SHP77 (cell line): ENCODE measurements around the gene DERL3.
"Not testable (repeated sequence)": the region's sequence is repeated elsewhere in the genome, so short reads cannot be mapped to it uniquely, and the experiment has no call there.

Experiments
- DNase-seq, 2 experiments: peaks; one replicate each; lab custom pipeline; 2025; lab: John Stamatoyannopoulos, UW

Gene DERL3

DNA sequence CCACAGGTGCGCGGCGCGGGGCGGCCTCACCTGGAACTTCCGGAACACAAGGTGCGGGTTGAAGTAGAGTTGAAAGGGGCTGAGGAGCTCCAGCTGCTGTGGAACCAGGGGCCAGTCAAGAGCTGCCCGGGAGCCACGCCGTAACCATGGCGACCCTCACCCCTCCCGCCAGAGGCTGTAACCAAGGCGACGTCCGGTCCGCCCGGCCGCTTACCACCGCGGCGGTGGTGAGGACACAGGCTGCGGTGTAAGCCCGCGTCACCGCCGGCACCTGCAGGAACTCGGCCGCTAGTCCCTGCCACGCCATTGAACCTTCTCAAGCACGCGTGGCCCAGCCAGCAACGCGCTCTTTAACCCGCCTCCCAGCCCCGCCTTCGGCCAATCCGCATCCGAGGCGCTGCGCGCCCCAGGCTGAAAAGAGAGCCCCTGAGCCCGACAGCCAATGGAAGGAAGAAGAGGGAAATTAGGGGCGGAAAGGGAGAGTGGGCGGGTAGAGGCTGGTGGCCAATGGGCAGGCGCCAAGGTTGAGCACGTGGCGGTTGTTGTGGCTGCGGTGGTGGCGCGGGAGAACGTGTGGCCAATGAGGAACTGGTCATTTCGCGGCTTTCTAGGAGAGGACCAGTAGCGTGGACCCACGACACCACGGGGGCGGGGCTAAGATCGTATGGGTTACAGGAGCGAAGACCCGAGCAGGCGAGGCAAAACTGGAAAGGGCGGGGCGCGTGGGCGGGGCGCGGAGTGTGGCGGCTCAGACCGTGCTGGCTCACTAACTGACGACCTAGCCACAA, at the start of gene DERL3:
TSS of gene DERL3 (minus strand) at position 326 of the 788 bp plus-strand sequence. CDS start at position 307, 19 bp downstream.
- DNase-seq = peak; percentile 99

DNA sequence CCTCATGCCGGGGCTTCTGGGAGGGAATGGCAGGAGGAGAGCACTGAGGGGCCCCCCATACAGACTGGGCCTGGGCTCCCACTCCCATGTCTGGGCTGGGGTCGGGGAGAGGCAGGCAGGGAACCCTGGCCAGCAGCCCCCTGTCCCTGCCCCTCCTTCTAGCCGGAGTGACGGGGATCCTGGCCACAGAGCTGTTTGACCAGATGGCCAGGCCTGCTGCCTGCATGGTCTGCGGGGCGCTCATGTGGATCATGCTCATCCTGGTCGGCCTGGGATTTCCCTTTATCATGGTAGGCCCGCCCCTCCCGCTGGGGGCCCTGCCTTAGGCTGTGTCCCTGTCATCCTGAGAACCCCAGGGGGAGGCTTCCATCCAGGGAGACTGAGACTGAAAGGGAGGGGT, 45.3 kb upstream of the DERL3 start:
- no peak for DNase-seq

DNA sequence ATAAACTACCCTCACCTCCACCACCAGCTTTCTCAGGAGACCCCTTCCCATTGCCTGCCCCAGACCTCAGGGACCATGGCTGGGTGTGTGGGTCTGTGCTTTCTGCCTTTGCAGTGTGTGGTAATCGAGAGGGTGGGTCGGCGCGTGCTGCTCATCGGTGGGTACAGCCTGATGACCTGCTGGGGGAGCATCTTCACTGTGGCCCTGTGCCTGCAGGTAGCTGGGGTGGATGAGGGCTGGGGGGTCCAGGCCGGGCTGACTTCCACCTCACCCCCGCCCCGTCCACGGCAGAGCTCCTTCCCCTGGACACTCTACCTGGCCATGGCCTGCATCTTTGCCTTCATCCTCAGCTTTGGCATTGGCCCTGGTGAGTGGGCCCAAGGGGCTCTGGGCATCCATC, 44.9 kb upstream of the DERL3 start:
- no peak for DNase-seq

DNA sequence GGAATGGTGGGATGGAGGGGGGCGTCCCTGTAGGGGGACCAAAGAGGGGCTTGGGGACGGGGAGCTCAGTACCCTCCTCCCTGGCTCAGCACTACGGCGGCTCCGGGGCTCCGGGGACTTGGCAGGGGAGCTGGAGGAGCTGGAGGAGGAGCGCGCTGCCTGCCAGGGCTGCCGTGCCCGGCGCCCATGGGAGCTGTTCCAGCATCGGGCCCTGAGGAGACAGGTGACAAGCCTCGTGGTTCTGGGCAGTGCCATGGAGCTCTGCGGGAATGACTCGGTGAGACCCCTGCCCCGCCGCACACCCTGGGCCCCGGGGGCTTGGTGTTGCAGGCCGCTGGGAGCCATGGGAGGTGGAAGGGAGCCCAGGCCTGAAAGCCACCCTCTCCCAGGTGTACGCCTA, 43.6 kb upstream of the DERL3 start:
- no peak for DNase-seq

DNA sequence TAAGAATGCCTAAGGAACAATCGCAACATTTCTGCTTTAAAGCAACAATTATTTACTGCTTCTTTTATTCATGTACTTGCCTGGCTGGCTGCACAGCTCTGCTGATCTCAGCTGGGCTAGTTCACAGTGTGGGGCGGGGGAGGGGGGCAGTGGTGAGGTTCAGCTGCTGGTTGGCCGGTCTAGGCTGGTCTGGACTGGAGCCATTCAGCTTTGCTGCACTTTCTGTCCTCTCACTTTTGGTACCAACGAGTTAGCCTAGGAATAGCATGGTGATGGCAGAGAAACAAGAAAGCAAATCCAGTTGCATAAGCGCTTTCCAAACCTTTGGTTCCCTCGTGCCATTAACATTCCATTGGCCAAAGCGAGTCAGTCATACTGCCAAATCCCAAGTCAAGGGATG, 39.4 kb upstream of the DERL3 start:
- no peak for DNase-seq

DNA sequence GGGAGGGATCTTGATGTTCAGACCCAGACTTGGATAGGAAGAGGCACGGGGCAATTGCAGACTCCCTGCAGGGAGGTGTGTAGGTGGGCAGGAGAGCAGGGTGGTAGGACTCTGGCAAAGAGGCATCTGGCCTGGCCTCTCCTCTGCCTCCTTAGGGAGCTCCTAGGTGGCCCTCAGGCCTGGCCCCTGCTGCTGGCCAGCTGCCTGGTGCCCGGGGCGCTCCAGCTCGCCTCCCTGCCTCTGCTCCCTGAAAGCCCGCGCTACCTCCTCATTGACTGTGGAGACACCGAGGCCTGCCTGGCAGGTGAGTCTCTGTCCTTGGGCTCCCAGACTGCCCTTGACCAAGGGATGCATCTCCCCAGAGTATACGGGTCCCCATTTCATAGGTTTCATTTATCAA, 38.8 kb upstream of the DERL3 start:
- no peak for DNase-seq

DNA sequence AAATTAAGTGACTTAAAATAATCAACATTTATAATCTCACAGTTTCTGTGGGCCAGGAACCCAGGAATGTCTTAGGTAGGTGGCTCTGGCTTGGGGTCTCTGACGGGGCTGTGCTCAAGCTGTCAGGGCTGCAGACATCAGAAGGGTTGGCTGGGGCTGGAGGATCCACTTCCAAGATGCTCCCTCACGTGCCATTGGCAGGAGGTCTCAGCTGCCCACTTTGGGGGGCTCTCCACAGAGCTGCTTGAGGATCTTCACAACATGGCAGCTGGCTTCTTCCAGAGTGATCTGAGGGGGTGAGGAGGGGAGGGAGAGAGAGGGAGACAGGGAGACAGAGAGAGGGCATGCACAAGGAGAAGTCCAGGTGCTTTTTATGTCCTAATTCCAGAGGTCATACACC, 37.0 kb upstream of the DERL3 start:
- DNase-seq = no peak

DNA sequence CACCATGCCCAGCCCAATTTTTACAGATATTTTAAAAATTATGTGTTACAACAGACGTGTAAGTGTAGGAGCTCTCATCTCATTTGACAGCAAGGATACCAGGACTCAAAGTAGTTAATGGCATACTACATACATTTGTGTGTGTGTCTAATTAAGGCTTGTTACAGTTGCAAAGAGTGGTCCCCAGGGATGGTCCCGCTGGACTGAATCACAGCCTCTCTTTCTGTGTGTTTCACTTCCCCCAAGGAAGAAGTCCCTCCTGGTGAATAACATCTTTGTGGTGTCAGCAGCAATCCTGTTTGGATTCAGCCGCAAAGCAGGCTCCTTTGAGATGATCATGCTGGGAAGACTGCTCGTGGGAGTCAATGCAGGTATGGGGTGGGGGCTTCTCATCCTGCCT, 36.1 kb upstream of the DERL3 start:
- no peak for DNase-seq

DNA sequence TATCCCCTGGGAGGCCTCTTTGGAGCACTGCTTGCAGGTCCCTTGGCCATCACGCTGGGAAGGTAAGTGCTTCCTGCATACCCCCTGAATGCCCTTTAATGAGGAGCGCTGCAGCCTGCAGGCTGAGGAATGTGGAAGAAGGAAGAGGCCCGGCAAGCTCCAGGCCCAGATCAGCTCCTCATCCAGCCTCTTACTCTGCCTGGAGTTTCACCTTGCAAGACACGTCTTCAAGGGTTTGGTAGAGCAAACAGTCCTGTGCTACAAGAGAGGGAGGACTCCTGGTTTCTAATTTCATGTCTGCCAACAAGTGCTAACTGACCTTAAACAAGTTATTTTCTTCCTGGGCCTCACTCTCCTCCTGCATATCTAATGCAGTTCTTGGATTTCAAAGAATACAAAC, 29.8 kb upstream of the DERL3 start:
- no peak for DNase-seq

DNA sequence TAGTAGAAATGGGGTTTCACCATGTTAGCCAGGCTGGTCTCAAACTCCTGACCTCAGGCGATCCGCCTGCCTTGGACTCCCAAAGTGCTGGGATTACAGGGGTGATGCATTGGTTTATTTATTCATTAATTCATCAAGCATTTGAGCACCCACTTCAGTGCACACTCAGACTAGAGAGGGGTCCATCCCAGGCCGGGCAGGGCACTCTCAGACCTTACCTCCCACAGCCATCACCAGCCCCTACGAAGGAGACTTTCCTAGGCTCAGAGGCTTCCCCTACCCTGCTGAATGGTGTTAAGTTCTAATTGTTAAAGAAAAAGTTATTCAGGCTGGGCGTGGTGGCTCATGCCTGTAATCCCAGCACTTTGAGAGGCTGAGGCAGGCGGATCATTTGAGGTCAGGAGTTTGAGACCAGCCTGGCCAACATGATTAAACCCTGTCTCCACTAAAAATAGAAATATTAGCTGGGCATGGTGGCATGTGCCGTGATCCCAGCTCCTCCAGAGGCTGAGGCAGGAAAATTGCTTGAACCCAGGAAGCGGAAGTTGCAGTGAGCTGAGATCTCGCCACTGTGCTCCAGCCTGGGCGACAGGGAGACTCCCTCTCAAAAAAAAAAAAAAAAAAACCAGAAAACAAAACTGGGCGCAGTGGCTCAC, 25.8 kb upstream of the DERL3 start:
- DNase-seq = not testable (repeated sequence)

DNA sequence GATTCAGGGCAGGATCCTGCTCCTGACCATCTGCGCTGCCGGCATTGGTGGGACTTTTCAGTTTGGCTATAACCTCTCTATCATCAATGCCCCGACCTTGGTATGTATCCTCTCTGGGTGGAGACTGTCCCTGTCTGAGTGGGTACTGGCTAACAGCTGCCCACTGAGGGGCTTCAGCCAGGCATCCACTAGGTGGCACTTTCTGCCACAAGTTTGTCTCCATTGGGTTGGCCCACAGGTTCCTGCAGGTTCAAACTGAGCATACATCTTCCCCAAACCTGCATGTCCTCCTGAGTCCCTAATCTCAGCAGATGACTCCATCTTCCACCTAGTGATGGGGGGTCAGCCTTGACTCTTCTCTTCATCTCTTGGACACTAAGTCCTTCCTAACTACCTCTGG, 23.3 kb upstream of the DERL3 start:
- peak; percentile 54 to 61 for DNase-seq

DNA sequence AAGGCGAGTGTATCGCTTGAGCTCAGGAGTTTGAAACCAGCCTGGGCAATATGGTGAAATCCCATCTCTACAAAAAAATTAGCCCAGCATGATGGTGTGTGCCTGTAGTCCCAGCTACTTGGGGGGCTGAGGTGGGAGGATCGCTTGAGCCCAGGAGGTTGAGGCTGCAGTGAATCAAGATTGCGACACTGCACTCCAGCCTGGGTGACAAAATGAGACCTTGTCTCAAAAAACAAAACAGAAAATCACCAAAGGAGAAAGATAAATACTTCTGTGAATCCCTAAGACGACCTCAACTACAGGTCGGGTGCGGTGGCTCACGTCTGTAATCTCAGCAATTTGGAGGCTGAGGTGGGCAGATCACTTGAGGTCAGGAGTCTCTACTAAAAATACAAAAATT, 21.4 kb upstream of the DERL3 start:
- not testable (repeated sequence) for DNase-seq

DNA sequence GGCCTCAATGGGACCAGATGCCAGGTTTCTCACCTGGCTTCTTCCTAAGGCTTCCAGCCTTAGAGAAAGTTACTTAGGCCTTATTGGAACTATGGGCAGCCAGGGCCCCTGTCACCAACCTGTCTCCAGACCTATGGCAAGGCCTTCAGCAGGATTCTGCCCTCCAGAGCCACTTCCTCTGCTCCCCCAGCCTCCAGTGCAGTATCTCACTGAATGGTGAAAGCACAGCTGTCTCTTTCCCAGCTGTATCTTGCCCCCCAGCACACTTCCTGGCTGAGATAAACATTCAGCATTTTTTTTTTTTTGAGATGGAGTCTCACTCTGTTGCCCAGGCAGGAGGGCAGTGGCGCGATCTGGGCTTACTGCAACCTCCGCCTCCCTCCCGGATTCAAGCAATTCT, 20.4 kb upstream of the DERL3 start:
- no peak for DNase-seq

DNA sequence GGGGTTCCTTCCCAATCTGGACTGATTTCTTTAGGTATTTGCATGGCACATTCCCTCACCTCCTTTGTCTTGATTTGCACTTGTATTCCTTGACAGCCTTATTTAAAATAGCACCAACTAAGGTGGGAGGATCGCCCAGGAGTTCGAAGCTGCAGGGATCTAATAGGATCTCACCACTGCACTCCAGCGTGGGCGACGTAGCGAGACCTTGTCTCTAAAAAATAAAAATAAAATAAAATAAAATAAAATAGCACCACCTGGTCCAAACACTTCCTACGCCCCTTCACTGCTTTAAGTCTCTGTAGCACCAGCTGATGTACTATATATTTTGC, 19.6 kb upstream of the DERL3 start:
- no peak for DNase-seq

DNA sequence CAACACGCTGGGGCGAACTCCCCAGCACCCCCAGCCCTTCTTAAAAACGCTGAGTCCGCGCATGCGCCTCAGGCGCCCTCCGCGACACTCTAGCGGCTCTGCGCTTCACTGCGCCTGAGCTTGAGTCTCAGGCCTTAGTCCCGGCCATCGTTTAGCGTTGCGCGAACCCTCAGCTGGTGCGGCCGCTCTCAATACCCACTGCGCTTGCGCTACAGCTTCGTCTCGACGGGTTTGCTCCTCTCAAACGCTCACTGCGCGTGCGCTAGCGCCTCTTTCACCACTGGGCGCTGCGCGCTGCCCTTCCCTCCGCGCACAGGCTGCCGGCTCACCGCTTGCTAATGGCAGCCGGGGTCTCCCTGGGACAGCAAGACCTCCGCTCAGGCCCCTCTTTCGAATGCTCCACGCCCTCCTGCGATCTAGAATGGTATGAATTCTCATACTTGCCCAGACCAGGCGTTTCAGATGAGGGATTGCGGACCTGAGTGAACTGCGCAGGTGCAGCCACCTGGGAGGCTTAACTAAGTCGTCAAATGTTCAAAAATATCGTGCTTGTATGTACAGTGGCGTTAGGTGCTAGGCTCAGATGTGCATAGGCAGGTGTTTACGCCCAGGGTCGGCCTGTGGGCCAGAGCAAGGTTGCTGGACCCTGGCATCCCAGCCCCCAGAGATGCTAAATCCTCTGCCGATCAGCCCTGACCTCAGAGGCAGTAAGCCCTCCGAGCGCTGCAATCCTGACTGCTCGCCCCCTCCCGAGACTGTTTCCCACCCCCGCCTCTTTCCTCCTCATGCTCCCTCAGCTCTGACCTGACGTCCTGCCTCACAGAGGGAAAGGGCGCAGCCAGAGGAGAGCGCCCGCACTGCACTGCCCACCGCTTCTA, 19.0 kb upstream of the DERL3 start, which contains the start of gene SLC2A11:
TSS of gene SLC2A11 (plus strand) at position 270 of the 878 bp plus-strand sequence. CDS start at position 395, 125 bp downstream.
- DNase-seq = peak; percentile 98 to 99

DNA sequence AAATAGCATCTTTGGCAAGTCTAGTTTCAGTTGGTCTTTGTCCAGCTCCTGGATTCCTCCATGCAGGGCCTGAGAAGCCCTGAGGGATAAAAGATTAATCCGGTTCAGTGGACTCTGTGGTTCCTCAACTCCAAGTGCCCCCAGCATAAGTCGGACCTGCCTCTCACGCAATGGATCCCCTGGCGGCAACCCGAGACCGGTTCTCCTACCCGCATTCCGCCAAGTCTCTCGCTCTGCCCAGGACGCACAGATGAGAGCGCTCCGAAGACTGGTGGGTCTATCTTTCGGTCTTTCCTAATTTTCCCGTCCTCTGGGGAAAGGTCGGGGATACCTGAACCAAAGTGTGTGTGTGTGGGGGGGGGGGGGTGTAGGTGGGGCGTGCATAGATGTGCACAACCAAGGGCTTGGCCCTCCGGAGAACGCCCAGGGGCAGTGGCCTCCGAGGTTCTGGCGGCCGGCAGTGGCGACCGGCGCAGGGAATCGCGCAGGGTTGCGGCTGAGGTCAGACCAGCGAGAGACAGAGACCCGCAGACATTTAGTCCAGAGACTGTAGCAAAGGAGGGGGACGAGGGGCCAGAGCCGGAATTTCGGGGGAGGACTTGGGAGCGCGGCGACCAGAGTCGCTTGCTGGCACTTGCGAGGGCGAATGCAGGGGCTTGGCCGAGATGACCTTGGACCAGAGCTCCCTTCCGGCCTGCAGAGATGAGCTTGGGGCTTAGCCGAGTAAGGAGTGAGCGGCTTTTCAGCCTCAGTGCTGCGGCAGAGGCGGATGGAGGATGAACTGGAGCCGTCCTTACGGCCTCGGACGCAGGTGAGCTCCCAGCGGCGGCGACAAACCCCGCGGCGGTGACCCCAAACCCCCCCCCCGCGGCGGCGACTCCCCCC, 18.2 kb upstream of the DERL3 start:
- peak; percentile 68 for DNase-seq

DNA sequence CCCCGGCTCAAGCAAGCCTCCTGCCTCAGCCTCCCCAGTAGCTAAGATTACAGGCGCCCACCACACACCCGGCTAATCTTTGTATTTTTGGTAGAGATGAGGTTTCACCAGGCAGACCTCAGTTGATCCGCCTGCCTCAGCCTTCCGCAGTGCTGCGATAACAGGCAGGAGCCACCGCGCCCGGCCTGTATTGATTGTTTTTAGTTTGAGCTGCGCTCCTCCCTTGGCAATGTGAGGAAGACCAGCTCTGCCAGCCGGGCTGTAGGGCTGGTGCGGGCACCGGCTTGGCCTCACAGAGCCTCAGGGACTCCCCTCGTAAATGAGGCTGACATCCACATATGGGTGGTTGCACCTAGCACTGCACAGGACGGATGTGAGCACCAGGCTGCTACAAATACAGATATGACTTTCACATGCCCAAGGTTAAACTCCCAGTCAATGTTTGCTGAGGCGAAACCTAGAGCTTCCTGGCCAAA, 11.4 kb upstream of the DERL3 start:
- peak in 1 of 2 experiments; percentile 37 for DNase-seq

DNA sequence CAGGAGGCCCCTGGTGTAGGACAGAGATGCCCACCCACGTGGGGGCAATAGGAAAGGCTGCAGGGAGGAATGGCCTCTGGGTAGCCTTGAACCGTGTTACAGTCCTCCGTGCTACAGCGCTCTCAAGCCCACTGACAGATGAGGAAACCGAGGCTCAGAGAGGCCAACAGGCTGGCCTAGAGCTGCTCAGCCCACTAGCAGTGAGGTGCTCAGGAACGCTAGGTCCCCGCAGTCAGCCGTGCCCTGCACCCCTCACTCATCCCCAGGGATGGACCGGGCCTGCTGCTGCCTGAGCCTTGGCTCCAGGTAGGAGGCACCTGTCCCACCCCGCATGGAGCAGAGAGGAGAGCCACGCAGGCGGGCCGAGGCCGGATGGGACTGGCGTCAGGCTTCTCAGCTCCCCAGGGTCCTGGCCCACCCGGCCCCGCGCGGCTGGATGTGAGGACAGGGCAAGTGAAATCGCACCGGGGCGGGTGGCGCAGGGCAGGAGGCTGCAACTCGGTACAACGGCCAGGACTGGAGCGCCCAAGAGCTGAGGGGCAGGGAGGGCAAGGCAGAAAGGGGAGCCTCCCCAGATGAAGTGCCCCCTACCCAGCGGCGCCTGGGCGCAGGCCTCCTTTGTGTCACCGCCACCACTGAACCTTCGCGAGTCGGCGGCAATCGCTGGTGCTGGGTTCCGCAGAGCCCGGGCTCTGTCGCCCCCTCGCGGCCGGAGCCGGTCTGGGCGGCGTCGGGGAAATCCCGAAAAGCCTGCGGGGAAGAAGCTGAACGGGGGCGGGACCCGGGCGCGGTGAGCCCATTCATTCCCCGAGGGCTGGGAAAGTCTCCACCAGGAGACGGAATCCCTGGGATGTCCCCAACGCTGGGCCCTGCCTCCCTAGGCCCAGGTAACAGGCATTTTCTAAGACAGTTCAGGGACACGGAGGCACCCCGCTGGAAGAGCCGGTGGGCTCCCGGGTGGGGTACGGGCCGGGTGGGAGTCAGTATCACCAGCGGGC, 10.5 kb upstream of the DERL3 start:
- DNase-seq = peak; percentile 69 to 76

DNA sequence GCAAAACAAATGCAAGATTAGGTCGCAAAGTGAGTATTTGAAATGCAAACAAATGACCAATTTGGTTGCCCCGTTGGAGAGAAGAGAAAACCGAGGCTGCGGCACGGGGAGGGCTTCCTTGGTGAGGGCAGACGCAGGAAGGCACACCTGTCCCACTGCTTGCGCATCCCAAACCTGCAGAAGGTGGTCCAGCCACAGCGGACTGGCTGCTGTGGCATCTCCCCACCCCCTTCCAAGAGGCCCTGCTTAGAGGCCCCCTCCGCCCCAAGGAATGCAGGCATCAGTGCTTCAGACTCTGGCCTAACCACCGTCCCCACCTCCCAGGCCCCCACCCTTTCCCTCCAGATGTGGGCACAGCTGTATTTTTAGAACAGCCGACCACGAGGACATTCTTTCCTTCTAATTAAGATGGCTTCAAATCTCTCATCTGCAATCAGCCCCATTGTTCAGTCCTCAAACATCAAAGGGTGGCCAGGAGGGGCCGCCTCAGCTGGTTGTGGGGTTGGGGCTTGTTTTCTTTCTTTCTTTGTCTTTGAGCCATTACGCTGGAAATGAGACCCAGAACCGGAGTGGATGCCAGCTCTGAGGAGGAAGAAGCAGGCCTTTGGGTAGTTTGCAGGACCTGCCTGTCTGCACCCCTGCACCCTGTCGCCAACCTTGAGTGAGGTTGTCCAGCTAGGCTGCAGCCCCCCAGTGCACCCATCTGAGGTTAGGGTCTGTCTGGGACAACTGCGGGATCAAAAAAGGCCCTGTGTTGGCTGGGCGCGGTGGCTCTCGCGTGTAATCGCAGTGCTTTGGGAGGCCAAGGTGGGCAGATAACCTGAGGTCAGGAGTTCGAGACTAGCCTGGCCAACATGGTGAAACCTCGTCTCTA, 9.4 kb upstream of the DERL3 start:
- DNase-seq = no peak
